A549 (cell line): ENCODE data around the gene STYK1. TPM values are rescaled to one million over a fixed set of nuclear protein-coding genes. Genes with fewer than 3 reads are reported as not detected.

ENCODE experiments used
- ATAC-seq, 2 experiments: fragments of 200-7000 bp in 1 of 2; fragments of >200 bp in 1 of 2; cut with Nextera tagmentation in 1 of 2; cut with Tn5 transposase in 1 of 2; 3 replicates each; pipeline versions ENCODE4 v1.8.0 to v1.9.1; 2018 to 2020; ENCODE audit warnings: mild to moderate bottlenecking in 1 of 2, moderate library complexity in 1 of 2
- CTCF ChIA-PET: fragments of 300-600 bp; sonication (Branson Sonifier 250); formaldehyde crosslinking; extraction: SDS; loops from one replicate; lab custom pipeline; 2021; ENCODE audit warnings: antibody characterized with exemption, inconsistent platforms; lab: Yijun Ruan, JAX
- POLR2A ChIA-PET: fragments of 350-600 bp; formaldehyde crosslinking; extraction: SDS; loops from one replicate; lab custom pipeline; 2021; ENCODE audit warnings: antibody characterized with exemption, inconsistent platforms; lab: Yijun Ruan, JAX
- DNase-seq, 2 experiments: peaks; one replicate each; pipeline versions ENCODE4 v3.0.0 to v3.0.0-alpha.2; 2011 to 2016; ENCODE audit warnings: low read depth in 1 of 2, low spot score in 1 of 2
- FAIRE-seq: peaks from 2 replicates; lab custom pipeline; 2011; peaks lifted over from hg19 to GRCh38; lab: Jason Lieb, UNC
- H3K27ac ChIP-seq, 2 experiments: fragments of >200 bp; sonication (Bioruptor Twin); formaldehyde crosslinking; 3 replicates each; pipeline ENCODE4 v1.5.1; 2016 to 2017
- H3K4me1 ChIP-seq: fragments of >200 bp; sonication (Bioruptor Twin); formaldehyde crosslinking; 3 replicates; pipeline ENCODE4 v1.6.1; 2016
- H3K4me2 ChIP-seq: fragments of >200 bp; sonication (Bioruptor Twin); formaldehyde crosslinking; 3 replicates; pipeline ENCODE4 v1.6.1; 2016
- H3K4me3 ChIP-seq: fragments of >200 bp; sonication (Bioruptor Twin); formaldehyde crosslinking; 3 replicates; pipeline ENCODE4 v1.5.1; 2016
- H3K9me3 ChIP-seq: fragments of >200 bp; sonication (Bioruptor Twin); formaldehyde crosslinking; 3 replicates; pipeline ENCODE4 v1.6.1; 2016
- BHLHE40 ChIP-seq: IDR thresholded peaks from 2 replicates; pipeline ENCODE4 v1.6.1; 2012; ENCODE audit warnings: low read depth, low read length, inconsistent platforms
- CBX8 ChIP-seq: fragments of 200-600 bp; sonication (generic); IDR thresholded peaks from 2 replicates; pipeline ENCODE4 v1.6.1; 2016
- CEBPB ChIP-seq, 2 experiments: fragments of >200 bp in 1 of 2; sonication (Bioruptor Twin) in 1 of 2; formaldehyde crosslinking in 1 of 2; IDR thresholded peaks; 2 replicates each; pipeline ENCODE4 v1.6.1; 2012 to 2016
- CHD2 ChIP-seq: fragments of 150-350 bp; IDR thresholded peaks from 2 replicates; pipeline ENCODE4 v1.6.1; 2014; ENCODE audit warnings: low read length; ENCODE audit not compliant: partially characterized antibody
- CTCF ChIP-seq: fragments of >200 bp; sonication (Bioruptor Twin); formaldehyde crosslinking; IDR thresholded peaks from 3 replicates; pipeline ENCODE4 v1.5.1; 2016
- EHF ChIP-seq: fragments of 250-450 bp; sonication (Bioruptor Pico); IDR thresholded peaks from 2 replicates; pipeline ENCODE4 v1.5.0; 2020; ENCODE audit warnings: mild to moderate bottlenecking
- EHMT2 ChIP-seq: fragments of 200-600 bp; sonication (generic); IDR thresholded peaks from 2 replicates; pipeline ENCODE4 v1.6.1; 2016; ENCODE audit warnings: antibody characterized with exemption, low read depth, mild to moderate bottlenecking, moderate library complexity
- EP300 ChIP-seq, 2 experiments: fragments of >200 bp; sonication (Bioruptor Twin); formaldehyde crosslinking; IDR thresholded peaks; 2 replicates in 1 of 2; 3 replicates in 1 of 2; pipeline ENCODE4 v1.6.1; 2016 to 2017
- ESRRA ChIP-seq: fragments of 150-350 bp; IDR thresholded peaks from 2 replicates; pipeline ENCODE4 v1.6.1; 2014; ENCODE audit warnings: mild to moderate bottlenecking, low read length, borderline replicate concordance
- FOSB ChIP-seq: fragments of 250-450 bp; sonication (Bioruptor Pico); IDR thresholded peaks from 2 replicates; pipeline ENCODE4 v1.5.0; 2020; ENCODE audit warnings: mild to moderate bottlenecking, moderate library complexity
- HDAC2 ChIP-seq: fragments of 200-600 bp; sonication (generic); IDR thresholded peaks from 2 replicates; pipeline ENCODE4 v1.6.1; 2016
- HOXA7 ChIP-seq: fragments of 250-450 bp; sonication (Bioruptor Pico); IDR thresholded peaks from 2 replicates; pipeline ENCODE4 v1.5.0; 2020; ENCODE audit warnings: mild to moderate bottlenecking, moderate library complexity
- HOXB13 ChIP-seq: fragments of 250-450 bp; sonication (Bioruptor Pico); IDR thresholded peaks from 2 replicates; pipeline ENCODE4 v1.5.0; 2020; ENCODE audit warnings: low read depth, mild to moderate bottlenecking, moderate library complexity
- JUN ChIP-seq, 2 experiments: fragments of >200 bp; sonication (Bioruptor Twin); formaldehyde crosslinking; IDR thresholded peaks; 2 replicates in 1 of 2; 3 replicates in 1 of 2; pipeline ENCODE4 v1.6.1; 2016 to 2017
- JUNB ChIP-seq: fragments of >200 bp; sonication (Bioruptor Twin); formaldehyde crosslinking; IDR thresholded peaks from 2 replicates; pipeline ENCODE4 v1.6.1; 2016
- KDM1A ChIP-seq: fragments of 200-600 bp; sonication (generic); IDR thresholded peaks from 2 replicates; pipeline ENCODE4 v1.6.1; 2016; ENCODE audit warnings: low read depth, mild to moderate bottlenecking
- MAFK ChIP-seq: fragments of 450-650 bp; IDR thresholded peaks from 2 replicates; pipeline ENCODE4 v1.6.1; 2014; ENCODE audit not compliant: partially characterized antibody
- MAX ChIP-seq: IDR thresholded peaks from 2 replicates; pipeline ENCODE4 v1.6.1; 2012
- MAZ ChIP-seq: fragments of 150-350 bp; IDR thresholded peaks from 2 replicates; pipeline ENCODE4 v1.6.1; 2014; ENCODE audit warnings: antibody characterized with exemption, low read depth, low read length, borderline replicate concordance
- NFE2L2 ChIP-seq: fragments of 150-350 bp; conservative IDR thresholded peaks from 2 replicates; pipeline ENCODE4 v1.6.1; 2014; ENCODE audit warnings: low read length
- RAD21 ChIP-seq, 2 experiments: fragments of >200 bp in 1 of 2; sonication (Bioruptor Twin) in 1 of 2; formaldehyde crosslinking in 1 of 2; IDR thresholded peaks in 1 of 2; conservative IDR thresholded peaks in 1 of 2; 2 replicates in 1 of 2; 3 replicates in 1 of 2; pipeline ENCODE4 v1.6.1; 2012 to 2018; ENCODE audit warnings: inconsistent platforms in 1 of 2
- RARB ChIP-seq: fragments of 250-450 bp; sonication (Bioruptor Pico); IDR thresholded peaks from 2 replicates; pipeline ENCODE4 v1.8.0; 2021; ENCODE audit warnings: mild to moderate bottlenecking, moderate library complexity
- RFX5 ChIP-seq: fragments of 450-650 bp; IDR thresholded peaks from 2 replicates; pipeline ENCODE4 v1.7.1; 2014; ENCODE audit warnings: antibody characterized with exemption, mild to moderate bottlenecking, moderate library complexity
- SMC3 ChIP-seq: fragments of >200 bp; sonication (Bioruptor Twin); formaldehyde crosslinking; IDR thresholded peaks from 3 replicates; pipeline ENCODE4 v1.6.1; 2018; ENCODE audit warnings: inconsistent platforms
- USF2 ChIP-seq: fragments of 450-650 bp; IDR thresholded peaks from 2 replicates; pipeline ENCODE4 v1.6.1; 2014; ENCODE audit warnings: antibody characterized with exemption
- ZFP36 ChIP-seq: fragments of 450-650 bp; IDR thresholded peaks from 2 replicates; pipeline ENCODE4 v1.6.1; 2014; ENCODE audit warnings: borderline replicate concordance; ENCODE audit not compliant: partially characterized antibody
- ZNF302 ChIP-seq: fragments of 250-450 bp; sonication (Bioruptor Pico); IDR thresholded peaks from 2 replicates; pipeline ENCODE4 v1.9.0; 2021; ENCODE audit warnings: inconsistent platforms, mild to moderate bottlenecking, moderate library complexity
- WGBS: methylation state at CpG from one replicate; pipeline ENCODE4 v1.1.6; 2017; ENCODE audit errors: missing lambda C conversion rate; 5-methylcytosine and 5-hydroxymethylcytosine counted together
- polyA plus RNA-seq, 4 experiments: library from polyadenylated mRNA; depleted of rRNA in 3 of 4; stranded (reverse); fragments of >200 nt; fragmentation: RNase III in 1 of 4; extraction: RNeasy Plus Mini Kit Qiagen cat#74134 plus additional on column Dnase treatment in 1 of 4; gene quantifications; 2 replicates in 3 of 4; 3 replicates in 1 of 4; pipeline ENCODE4 v1.2.3, GENCODE V29; 2011 to 2017

Gene STYK1
- polyA plus RNA-seq, 2 of the 4 experiments (the other 2 are of a cell fraction): 0.32 to 0.56 TPM

DNA sequence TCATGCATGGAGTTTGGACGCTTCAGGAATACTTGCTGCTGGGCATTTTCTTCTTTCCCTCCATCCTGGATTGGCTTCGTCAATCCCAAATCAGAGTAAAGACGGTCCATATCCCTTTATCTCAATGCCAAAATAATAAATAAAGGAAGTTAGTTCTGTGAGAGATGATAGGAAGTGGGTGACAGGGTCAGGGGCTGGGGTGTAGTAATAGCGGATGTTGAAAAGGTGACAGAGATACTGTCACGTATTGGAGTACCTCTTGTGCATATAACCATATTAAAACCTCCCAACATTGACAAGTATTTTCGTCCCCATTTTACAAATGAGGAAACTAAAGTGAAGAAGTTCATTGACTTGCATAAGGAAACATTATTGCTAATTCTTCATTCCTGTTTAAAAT is 72.9 kb downstream of the STYK1 start:
- no peaks in the 10 kb centered on the region for H3K4me1 ChIP-seq
- no peak for DNase-seq
- ATAC-seq: no peak
- WGBS: 90% methylated on average over 6 of the region's 6 CpGs
- FAIRE-seq: no peak
- no peak for TF ChIP-seq HOXA7 (CRISPR knock-in tag)
- TF ChIP-seq JUNB: no peak
- no peak for TF ChIP-seq SMC3
- no peak for TF ChIP-seq EHF (CRISPR knock-in tag)
- TF ChIP-seq ZNF302: no peak
- TF ChIP-seq CTCF: no peak
- no peak for TF ChIP-seq RFX5
- no peak for TF ChIP-seq EHMT2
- TF ChIP-seq CHD2: no peak
- TF ChIP-seq HOXB13 (CRISPR knock-in tag): no peak
- TF ChIP-seq, all 56 proteins: peak for 0
- POLR2A ChIA-PET: no interaction called here
- Histone ChIP-seq H3K4me2 (no peak overlapping the region), H3K9me3 (no peaks in the 10 kb centered on the region), H3K4me3 (no peak overlapping the region), H3K27ac (no peak overlapping the region)
- CTCF ChIA-PET: no interaction called here

- FAIRE-seq (no peak), DNase-seq (no peak), ATAC-seq (no peak)
- H3K4me1 ChIP-seq: no peaks in the 10 kb centered on the region
- WGBS: 60% methylated on average over 2 of the region's 2 CpGs
- no peaks in the 10 kb centered on the region for H3K9me3 ChIP-seq
- TF ChIP-seq SMC3: no peak
- TF ChIP-seq CTCF: no peak
- TF ChIP-seq MAX: no peak
- TF ChIP-seq KDM1A: no peak
- no peak for TF ChIP-seq FOSB (CRISPR knock-in tag)
- no peak for TF ChIP-seq CBX8
- TF ChIP-seq BHLHE40: no peak
- TF ChIP-seq HOXB13 (CRISPR knock-in tag): no peak
- no peak for TF ChIP-seq USF2
- no peak for TF ChIP-seq MAFK
- TF ChIP-seq HOXA7 (CRISPR knock-in tag): no peak
- TF ChIP-seq CEBPB (IDR thresholded peaks at IDR 0.05): no peak
- no peak for TF ChIP-seq ESRRA
- no peak for TF ChIP-seq RAD21 (conservative IDR thresholded peaks at IDR 0.05 in 1 of 2, IDR thresholded peaks at IDR 0.05 in 1 of 2)
- no peak for TF ChIP-seq NFE2L2
- H3K4me2 ChIP-seq: no peak overlapping the region
- H3K4me3 ChIP-seq: no peak overlapping the region
- H3K27ac ChIP-seq: no peak overlapping the region
- ChIA-PET CTCF (no interaction called here), POLR2A (no interaction called here)
Measured at GRCh38 chr12:10595881-10596280, 78.0 kb downstream of the STYK1 start.

DNA sequence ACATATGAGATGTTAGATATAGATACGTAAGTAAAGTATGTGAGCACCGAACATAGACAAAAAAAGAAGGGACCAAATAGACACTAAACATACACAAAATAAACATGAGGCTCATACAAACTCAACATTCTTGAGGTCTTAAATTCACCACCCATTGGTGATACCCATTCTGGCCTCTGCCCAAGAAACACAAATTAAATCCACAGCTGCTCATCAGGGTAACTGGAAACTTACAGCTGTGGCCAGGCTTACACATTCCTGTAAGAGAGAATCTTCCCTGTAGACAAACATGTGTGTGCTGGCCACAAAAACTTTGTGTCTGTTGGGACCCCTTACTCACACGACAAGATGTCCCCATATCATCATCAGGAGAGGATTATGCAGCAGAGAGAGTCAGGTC is 82.9 kb downstream of the STYK1 start:
- Histone ChIP-seq H3K4me2 (no peak overlapping the region), H3K27ac (no peak overlapping the region), H3K9me3 (no peaks in the 10 kb centered on the region), H3K4me1 (no peaks in the 10 kb centered on the region), H3K4me3 (no peak overlapping the region)
- WGBS: 90% methylated on average over 3 of the region's 3 CpGs
- no peak for ATAC-seq
- DNase-seq: no peak
- POLR2A ChIA-PET: no interaction called here
- no peak for TF ChIP-seq EP300 (IDR thresholded peaks at IDR 0.05)
- TF ChIP-seq MAZ: no peak
- TF ChIP-seq RARB (CRISPR knock-in tag): no peak
- no peak for TF ChIP-seq HDAC2
- no peak for TF ChIP-seq ZFP36
- no peak for TF ChIP-seq RAD21 (conservative IDR thresholded peaks at IDR 0.05 in 1 of 2, IDR thresholded peaks at IDR 0.05 in 1 of 2)
- no peak for TF ChIP-seq JUN (IDR thresholded peaks at IDR 0.05)
- FAIRE-seq: no peak
- CTCF ChIA-PET: no interaction called here
